ENCODE data around the gene TUBB1.

The TUBB1 gene

GRCh38 chr20:59043698-59044097, 24.5 kb downstream of the TUBB1 start:
- no peak for DNase-seq (ENCODE audit: low read depth)

GRCh38 chr20:59044295-59044694, 25.1 kb downstream of the TUBB1 start:
- DNase-seq (ENCODE audit: low read depth), result no peak

- no peak for DNase-seq (ENCODE audit: low read depth)
These were observed 25.6 kb downstream of the TUBB1 start for GRCh38 chr20:59044796-59045195.

- no peak for DNase-seq (ENCODE audit: low read depth)
These were observed 27.6 kb downstream of the TUBB1 start for GRCh38 chr20:59046862-59047261.

- DNase-seq (ENCODE audit: low read depth), result no peak
These were observed 28.9 kb downstream of the TUBB1 start for GRCh38 chr20:59047938-59048680.

GRCh38 chr20:59048681-59049030, 29.4 kb downstream of the TUBB1 start:
- no peak for DNase-seq (ENCODE audit: low read depth)

GRCh38 chr20:59050437-59050836, 31.2 kb downstream of the TUBB1 start:
- no peak for DNase-seq (ENCODE audit: low read depth)

GRCh38 chr20:59051666-59052185, 32.5 kb downstream of the TUBB1 start:
- no peak for DNase-seq (ENCODE audit: low read depth)

GRCh38 chr20:59055302-59055701, 36.1 kb downstream of the TUBB1 start:
- DNase-seq (ENCODE audit: low read depth), result no peak

- no peak for DNase-seq (ENCODE audit: low read depth)
These were observed 42.9 kb downstream of the TUBB1 start for GRCh38 chr20:59062081-59062480.

- no peak for DNase-seq (ENCODE audit: low read depth)
These were observed 44.4 kb downstream of the TUBB1 start for GRCh38 chr20:59063358-59064213.

- DNase-seq (ENCODE audit: low read depth), result no peak
These were observed 45.0 kb downstream of the TUBB1 start for GRCh38 chr20:59064214-59064722.

GRCh38 chr20:59068534-59068933, 49.3 kb downstream of the TUBB1 start:
- no peak for DNase-seq (ENCODE audit: low read depth)

- no peak for DNase-seq (ENCODE audit: low read depth)
These were observed 49.8 kb downstream of the TUBB1 start for GRCh38 chr20:59069026-59069425.

- no peak for DNase-seq (ENCODE audit: low read depth)
These were observed 52.0 kb downstream of the TUBB1 start for GRCh38 chr20:59071216-59071615.

GRCh38 chr20:59073582-59073981, 54.4 kb downstream of the TUBB1 start:
- no peak for DNase-seq (ENCODE audit: low read depth)

GRCh38 chr20:59074456-59074855, 55.2 kb downstream of the TUBB1 start:
- DNase-seq (ENCODE audit: low read depth), result no peak

- DNase-seq (ENCODE audit: low read depth), result no peak
These were observed 56.8 kb downstream of the TUBB1 start for GRCh38 chr20:59075934-59076508.

Data from stimulated activated CD8-positive, alpha-beta memory T cell treated with anti-CD3 and anti-CD28 coated beads, Interleukin-15, amount 100 ng/mL, for 1 hour (primary cell).